ENCODE results near the gene GRID1.

- no peak for TF ChIP-seq CTCF (IDR thresholded peaks at IDR 0.05)
- TF ChIP-seq EP300 (IDR thresholded peaks at IDR 0.05; ENCODE audit: low read depth): no peak
- TF ChIP-seq POLR2A (IDR thresholded peaks at IDR 0.05): no peak
- no peak for TF ChIP-seq POLR2AphosphoS5 (IDR thresholded peaks at IDR 0.05)
Measured at GRCh38 chr10:86266446-86267242, 100.0 kb downstream of the GRID1 start.
